PFSK-1 (cell line): ENCODE measurements around the gene KAZN.

Experiments
- FOXP2 ChIP-seq: optimal IDR thresholded peaks from 2 replicates; pipeline ENCODE3; 2011; ENCODE audit warnings: borderline replicate concordance, control low read depth, inconsistent platforms; ENCODE audit not compliant: insufficient read depth; ENCODE audit errors: extremely low read length, extremely low read depth
- POLR2AphosphoS5 ChIP-seq: IDR thresholded peaks from 2 replicates; pipeline ENCODE4 v1.6.1; 2012; ENCODE audit warnings: low read depth, mild to moderate bottlenecking, control low read depth, low read length, moderate library complexity
- SIN3A ChIP-seq: IDR thresholded peaks from 2 replicates; pipeline ENCODE4 v1.6.1; 2012; ENCODE audit warnings: mild to moderate bottlenecking, low read length, moderate library complexity, borderline replicate concordance; ENCODE audit not compliant: insufficient read depth
- TAF1 ChIP-seq: IDR thresholded peaks from 2 replicates; pipeline ENCODE4 v1.6.1; 2012; ENCODE audit warnings: low read length, control low read depth, borderline replicate concordance; ENCODE audit not compliant: insufficient read depth
- TF ChIP-seq, protein P1 (sequence below), 2 experiments: IDR thresholded peaks; 2 replicates each; pipeline versions ENCODE4 v1.6.1 to v1.8.0; 2011 to 2012; ENCODE audit warnings: low read depth in 2 of 2, low read length in 2 of 2, control low read depth in 1 of 2, inconsistent platforms in 1 of 2, mild to moderate bottlenecking in 1 of 2, moderate library complexity in 1 of 2; ENCODE audit not compliant: insufficient read depth in 1 of 2

Gene KAZN

GRCh38 chr1:14842891-14843290 is 244.4 kb downstream of the KAZN start:
- no peak for TF ChIP-seq POLR2AphosphoS5
- TF ChIP-seq TAF1, result no peak
- TF ChIP-seq SIN3A, result no peak
- no peak for TF ChIP-seq FOXP2
- TF ChIP-seq, protein P1, sequence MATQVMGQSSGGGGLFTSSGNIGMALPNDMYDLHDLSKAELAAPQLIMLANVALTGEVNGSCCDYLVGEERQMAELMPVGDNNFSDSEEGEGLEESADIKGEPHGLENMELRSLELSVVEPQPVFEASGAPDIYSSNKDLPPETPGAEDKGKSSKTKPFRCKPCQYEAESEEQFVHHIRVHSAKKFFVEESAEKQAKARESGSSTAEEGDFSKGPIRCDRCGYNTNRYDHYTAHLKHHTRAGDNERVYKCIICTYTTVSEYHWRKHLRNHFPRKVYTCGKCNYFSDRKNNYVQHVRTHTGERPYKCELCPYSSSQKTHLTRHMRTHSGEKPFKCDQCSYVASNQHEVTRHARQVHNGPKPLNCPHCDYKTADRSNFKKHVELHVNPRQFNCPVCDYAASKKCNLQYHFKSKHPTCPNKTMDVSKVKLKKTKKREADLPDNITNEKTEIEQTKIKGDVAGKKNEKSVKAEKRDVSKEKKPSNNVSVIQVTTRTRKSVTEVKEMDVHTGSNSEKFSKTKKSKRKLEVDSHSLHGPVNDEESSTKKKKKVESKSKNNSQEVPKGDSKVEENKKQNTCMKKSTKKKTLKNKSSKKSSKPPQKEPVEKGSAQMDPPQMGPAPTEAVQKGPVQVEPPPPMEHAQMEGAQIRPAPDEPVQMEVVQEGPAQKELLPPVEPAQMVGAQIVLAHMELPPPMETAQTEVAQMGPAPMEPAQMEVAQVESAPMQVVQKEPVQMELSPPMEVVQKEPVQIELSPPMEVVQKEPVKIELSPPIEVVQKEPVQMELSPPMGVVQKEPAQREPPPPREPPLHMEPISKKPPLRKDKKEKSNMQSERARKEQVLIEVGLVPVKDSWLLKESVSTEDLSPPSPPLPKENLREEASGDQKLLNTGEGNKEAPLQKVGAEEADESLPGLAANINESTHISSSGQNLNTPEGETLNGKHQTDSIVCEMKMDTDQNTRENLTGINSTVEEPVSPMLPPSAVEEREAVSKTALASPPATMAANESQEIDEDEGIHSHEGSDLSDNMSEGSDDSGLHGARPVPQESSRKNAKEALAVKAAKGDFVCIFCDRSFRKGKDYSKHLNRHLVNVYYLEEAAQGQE (IDR thresholded peaks at IDR 0.05; ENCODE audit: insufficient read depth in 1 of 2, low read depth in 2 of 2, low read length in 2 of 2), result no peak

DNA sequence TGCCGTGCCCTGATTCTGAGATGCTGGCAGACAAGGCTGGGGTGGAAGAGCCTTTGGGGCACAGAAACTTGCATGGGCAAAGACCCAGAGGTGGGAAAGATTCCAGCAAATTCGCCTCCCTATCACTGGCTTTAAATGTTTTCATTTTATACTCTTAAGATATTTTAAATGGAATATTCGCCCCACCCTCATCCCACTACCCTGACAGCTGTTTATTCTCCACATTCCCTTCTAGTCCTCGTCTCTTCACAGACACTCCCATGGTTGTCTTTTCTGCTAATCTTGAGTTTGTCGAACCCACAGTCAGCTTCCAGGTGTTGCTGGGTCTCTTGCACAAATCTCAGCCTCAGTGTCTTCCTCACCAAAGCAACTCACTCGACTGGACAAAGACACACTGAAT is 245.0 kb downstream of the KAZN start:
- TF ChIP-seq, protein P1 (IDR thresholded peaks at IDR 0.05; ENCODE audit: insufficient read depth in 1 of 2, low read depth in 2 of 2, low read length in 2 of 2), result no peak
- TF ChIP-seq FOXP2, result no peak
- no peak for TF ChIP-seq SIN3A
- TF ChIP-seq POLR2AphosphoS5, result no peak
- TF ChIP-seq TAF1, result no peak

- TF ChIP-seq SIN3A (no peak), TAF1 (no peak), FOXP2 (no peak), POLR2AphosphoS5 (no peak)
- TF ChIP-seq, protein P1 (IDR thresholded peaks at IDR 0.05; ENCODE audit: insufficient read depth in 1 of 2, low read depth in 2 of 2, low read length in 2 of 2), result no peak
These were observed 245.9 kb downstream of the KAZN start for GRCh38 chr1:14844356-14844755.

- TF ChIP-seq, protein P1 (IDR thresholded peaks at IDR 0.05; ENCODE audit: insufficient read depth in 1 of 2, low read depth in 2 of 2, low read length in 2 of 2), result no peak
- TF ChIP-seq TAF1, result no peak
- no peak for TF ChIP-seq POLR2AphosphoS5
- no peak for TF ChIP-seq FOXP2
- TF ChIP-seq SIN3A, result no peak
These were observed 246.6 kb downstream of the KAZN start for GRCh38 chr1:14844923-14845617.

DNA sequence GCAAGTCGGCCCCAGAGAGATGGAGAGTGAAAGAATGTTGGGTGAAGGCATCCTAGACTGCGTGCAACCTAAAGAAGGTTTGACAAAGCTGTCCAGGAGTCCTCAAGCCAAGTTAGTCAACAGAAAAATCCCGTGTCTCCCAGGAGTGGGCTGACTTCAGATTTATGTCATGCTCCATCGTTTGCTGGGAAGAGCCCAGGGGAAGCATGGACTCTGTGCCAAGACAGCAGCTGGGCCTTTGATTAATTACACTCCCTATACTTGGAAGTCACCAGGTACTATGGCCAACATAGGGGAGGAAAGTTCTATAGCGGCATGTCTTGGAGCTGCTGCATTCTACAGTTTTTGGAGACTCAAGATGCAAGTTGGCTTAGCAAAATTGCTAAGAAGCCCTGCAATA is 247.4 kb downstream of the KAZN start:
- TF ChIP-seq TAF1 (no peak), POLR2AphosphoS5 (no peak), FOXP2 (no peak), SIN3A (no peak)
- TF ChIP-seq, protein P1 (IDR thresholded peaks at IDR 0.05; ENCODE audit: insufficient read depth in 1 of 2, low read depth in 2 of 2, low read length in 2 of 2), result no peak
